ENCODE data around the gene ZNF726. TPM values are rescaled to one million over a fixed set of nuclear protein-coding genes. Genes with fewer than 3 reads are reported as not detected.
"Not testable (repeated sequence)": the region's sequence is repeated elsewhere in the genome, so short reads cannot be mapped to it uniquely, and the experiment has no call there.

The ZNF726 gene
- total RNA-seq, 6 donors from 2014 or later = 1.9 to 14.9 (median 5.0) TPM

DNA sequence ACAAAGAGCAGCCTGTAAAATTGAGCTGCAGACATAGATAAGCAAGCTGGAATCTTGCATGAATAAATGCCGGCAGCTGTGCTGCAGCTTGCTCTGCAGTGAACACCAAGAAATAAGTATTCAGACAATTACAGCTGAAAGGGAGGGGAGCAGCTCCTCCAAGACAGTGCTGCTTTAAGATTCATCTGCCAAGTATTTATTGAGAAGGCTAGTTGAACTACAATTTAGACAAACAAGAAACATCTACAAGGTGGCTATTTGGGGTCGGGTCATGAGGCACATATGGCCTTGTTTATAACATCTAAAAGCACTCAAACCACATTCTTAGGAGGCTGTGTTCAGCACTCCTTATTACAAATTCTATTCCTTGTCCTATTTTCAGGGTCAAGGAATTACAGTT is 34.9 kb downstream of the ZNF726 start:
- H3K27me3 ChIP-seq = no peaks in the 10 kb centered on the region
- peaks cover 0 to 5% (median 1%) of the 10 kb centered on the region in 4 donors for H3K9me3 ChIP-seq
- ATAC-seq (ENCODE audit: low FRiP score in 2 of 2) (no peak), DNase-seq (no peak)
- no peaks in the 10 kb centered on the region for H3K4me1 ChIP-seq
- 81 to 88% methylated on average over 2 of the region's 2 CpGs for WGBS, 2 donors
- no peak overlapping the region for H3K27ac ChIP-seq
- no peak overlapping the region for H3K4me3 ChIP-seq
- H3K36me3 ChIP-seq = no peaks in the 10 kb centered on the region
- no peak for TF ChIP-seq POLR2A (IDR thresholded peaks at IDR 0.05)

DNA sequence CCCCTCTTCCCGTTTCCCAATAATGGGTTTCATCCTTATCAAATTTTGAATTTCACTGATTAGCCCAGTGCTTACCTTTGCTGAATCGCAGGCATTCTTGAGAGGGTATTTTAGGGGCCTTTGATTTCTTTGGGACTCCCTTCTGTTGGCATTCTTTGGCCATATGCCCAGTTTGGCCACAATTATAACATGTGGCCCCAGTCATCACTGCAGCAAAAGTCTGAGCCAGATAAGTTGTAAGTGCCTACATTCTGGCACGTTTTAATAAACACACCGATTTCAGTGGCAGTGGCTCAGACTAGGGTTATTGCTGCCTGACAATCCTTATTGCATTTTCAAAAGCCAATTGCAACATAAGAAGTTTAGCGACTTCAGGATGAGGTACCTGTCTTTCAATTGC is 41.4 kb downstream of the ZNF726 start:
- Histone ChIP-seq H3K4me3 (no peak overlapping the region), H3K36me3 (no peaks in the 10 kb centered on the region), H3K27me3 (no peaks in the 10 kb centered on the region), H3K27ac (no peak overlapping the region), H3K9me3 (no peaks in the 10 kb centered on the region), H3K4me1 (no peaks in the 10 kb centered on the region)
- no peak for ATAC-seq (ENCODE audit: low FRiP score in 2 of 2)
- no peak for TF ChIP-seq POLR2A (IDR thresholded peaks at IDR 0.05)
- WGBS, 2 donors = 78 to 90% methylated on average over 5 of the region's 5 CpGs
- DNase-seq = no peak

DNA sequence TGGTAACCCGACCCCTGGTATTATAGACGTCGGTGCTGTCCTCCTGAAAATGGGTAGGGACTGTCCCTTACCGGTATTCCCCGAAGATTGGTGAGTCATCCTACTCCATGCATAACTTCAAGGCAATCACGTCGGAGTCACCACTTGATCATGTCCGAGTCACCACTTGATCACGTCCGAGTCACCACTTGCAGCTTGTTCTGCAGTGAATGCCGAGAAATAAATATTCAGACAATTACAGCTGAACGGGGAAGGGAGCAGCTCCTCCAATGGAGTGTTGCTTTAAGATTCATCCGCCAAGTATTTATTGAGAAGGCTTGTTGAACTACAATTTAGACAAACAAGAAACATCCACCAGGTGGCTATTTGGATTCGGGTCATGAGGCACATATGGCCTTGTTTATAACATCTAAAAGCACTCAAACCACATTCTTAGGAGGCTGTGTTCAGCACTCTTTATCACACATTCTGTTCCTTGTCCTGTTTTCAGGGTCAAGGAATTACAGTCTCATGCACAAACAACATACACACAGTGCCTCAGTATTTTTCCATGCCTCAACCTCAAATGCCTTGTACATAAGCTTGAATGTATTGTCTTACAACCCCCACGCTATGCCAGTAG is 43.1 kb downstream of the ZNF726 start:
- H3K4me3 ChIP-seq = no peak overlapping the region

DNA sequence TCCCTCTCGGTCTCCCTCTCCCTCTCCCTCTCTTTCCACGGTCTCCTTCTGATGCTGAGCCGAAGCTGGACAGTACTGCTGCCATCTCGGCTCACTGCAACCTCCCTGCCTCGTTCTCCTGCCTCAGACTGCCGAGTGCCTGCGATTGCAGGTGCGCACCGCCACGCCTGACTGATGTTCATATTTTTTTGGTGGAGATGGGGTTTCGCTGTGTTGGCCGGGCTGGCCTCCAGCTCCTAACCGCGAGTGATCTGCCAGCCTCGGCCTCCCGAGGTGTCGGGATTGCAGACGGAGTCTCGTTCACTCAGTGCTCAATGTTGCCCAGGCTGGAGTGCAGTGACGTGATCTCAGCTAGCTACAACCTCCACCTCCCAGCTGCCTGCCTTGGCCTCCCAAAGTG is 48.7 kb downstream of the ZNF726 start:
- DNase-seq = peak in 1 of 2 donors; percentile 56
- H3K27ac ChIP-seq; ATAC-seq (ENCODE audit: low FRiP score in 2 of 2); H3K4me1 ChIP-seq; H3K27me3 ChIP-seq; H3K36me3 ChIP-seq; H3K4me3 ChIP-seq: not testable (repeated sequence)
- H3K9me3 ChIP-seq = peaks cover 0 to 10% (median 0%) of the 10 kb centered on the region in 4 donors
- WGBS, 2 donors = 92 to 93% methylated on average over 20 of the region's 20 CpGs

More for the DNA sequence above, 43.1 kb downstream of the ZNF726 start:
- Histone ChIP-seq H3K27me3 (no peaks in the 10 kb centered on the region), H3K4me1 (no peaks in the 10 kb centered on the region), H3K9me3 (no peaks in the 10 kb centered on the region), H3K27ac (no peak overlapping the region), H3K36me3 (no peaks in the 10 kb centered on the region)
- ATAC-seq (ENCODE audit: low FRiP score in 2 of 2) (peak in 1 of 2 donors; percentile 69), DNase-seq (peak in 1 of 2 donors; percentile 47)
- 88 to 93% methylated on average over 15 of the region's 15 CpGs for WGBS, 2 donors
- TF ChIP-seq EP300 (IDR thresholded peaks at IDR 0.05) = peak in 1 of 4 donors; percentile 59
- TF ChIP-seq POLR2AphosphoS5 (IDR thresholded peaks at IDR 0.05) = peak in 1 of 2 donors; percentile 52
- TF ChIP-seq, protein P1, sequence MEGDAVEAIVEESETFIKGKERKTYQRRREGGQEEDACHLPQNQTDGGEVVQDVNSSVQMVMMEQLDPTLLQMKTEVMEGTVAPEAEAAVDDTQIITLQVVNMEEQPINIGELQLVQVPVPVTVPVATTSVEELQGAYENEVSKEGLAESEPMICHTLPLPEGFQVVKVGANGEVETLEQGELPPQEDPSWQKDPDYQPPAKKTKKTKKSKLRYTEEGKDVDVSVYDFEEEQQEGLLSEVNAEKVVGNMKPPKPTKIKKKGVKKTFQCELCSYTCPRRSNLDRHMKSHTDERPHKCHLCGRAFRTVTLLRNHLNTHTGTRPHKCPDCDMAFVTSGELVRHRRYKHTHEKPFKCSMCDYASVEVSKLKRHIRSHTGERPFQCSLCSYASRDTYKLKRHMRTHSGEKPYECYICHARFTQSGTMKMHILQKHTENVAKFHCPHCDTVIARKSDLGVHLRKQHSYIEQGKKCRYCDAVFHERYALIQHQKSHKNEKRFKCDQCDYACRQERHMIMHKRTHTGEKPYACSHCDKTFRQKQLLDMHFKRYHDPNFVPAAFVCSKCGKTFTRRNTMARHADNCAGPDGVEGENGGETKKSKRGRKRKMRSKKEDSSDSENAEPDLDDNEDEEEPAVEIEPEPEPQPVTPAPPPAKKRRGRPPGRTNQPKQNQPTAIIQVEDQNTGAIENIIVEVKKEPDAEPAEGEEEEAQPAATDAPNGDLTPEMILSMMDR (IDR thresholded peaks at IDR 0.05) = no peak

DNA sequence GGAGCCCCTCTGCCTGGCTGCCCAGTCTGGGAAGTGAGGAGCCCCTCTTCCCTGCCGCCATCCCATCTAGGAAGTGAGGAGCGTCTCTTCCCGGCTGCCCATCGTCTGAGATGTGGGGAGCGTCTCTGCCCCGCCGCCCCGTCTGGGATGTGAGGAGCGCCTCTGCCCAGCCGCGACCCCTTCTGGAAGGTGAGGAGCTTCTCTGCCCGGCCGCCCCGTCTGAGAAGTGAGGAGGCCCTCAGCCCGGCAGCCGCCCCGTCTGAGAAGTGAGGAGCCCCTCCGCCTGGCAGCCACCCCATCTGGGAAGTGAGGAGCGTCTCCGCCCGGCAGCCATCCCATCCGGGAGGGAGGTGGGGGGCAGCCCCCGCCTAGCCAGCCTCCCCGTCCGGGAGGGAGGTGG is 49.2 kb downstream of the ZNF726 start:
- H3K4me1 ChIP-seq; ATAC-seq (ENCODE audit: low FRiP score in 2 of 2); H3K27me3 ChIP-seq; H3K4me3 ChIP-seq; H3K27ac ChIP-seq; H3K36me3 ChIP-seq: not testable (repeated sequence)
- peaks cover 0 to 10% (median 0%) of the 10 kb centered on the region in 4 donors for H3K9me3 ChIP-seq
- 93 to 98% methylated on average over 8 to 9 of the region's 25 CpGs for WGBS, 2 donors
- peak in 1 of 2 donors; percentile 62 for DNase-seq

DNA sequence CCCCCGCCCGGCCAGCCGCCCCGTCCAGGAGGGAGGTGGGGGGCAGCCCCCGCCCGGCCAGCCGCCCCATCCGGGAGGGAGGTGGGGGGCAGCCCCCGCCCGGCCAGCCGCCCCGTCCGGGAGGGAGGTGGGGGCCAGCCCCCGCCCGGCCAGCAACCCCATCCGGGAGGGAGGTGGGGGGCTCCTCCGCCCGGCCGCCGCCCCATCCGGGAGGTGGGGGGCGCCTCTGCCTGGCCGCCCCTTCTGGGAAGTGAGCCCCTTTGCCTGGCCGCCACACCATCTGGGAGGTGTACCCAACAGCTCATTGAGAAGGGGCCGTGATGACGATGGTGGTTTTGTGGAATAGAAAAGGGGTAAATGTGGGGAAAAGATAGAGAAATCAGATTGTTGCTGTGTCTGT is 49.6 kb downstream of the ZNF726 start:
- H3K4me1 ChIP-seq; H3K27me3 ChIP-seq; ATAC-seq (ENCODE audit: low FRiP score in 2 of 2); H3K27ac ChIP-seq; H3K4me3 ChIP-seq; H3K36me3 ChIP-seq: not testable (repeated sequence)
- H3K9me3 ChIP-seq = peaks cover 0 to 10% (median 0%) of the 10 kb centered on the region in 4 donors
- WGBS, 2 donors = 97 to 100% methylated on average over 3 to 10 of the region's 26 CpGs
- DNase-seq = peak in 1 of 2 donors; percentile 52

DNA sequence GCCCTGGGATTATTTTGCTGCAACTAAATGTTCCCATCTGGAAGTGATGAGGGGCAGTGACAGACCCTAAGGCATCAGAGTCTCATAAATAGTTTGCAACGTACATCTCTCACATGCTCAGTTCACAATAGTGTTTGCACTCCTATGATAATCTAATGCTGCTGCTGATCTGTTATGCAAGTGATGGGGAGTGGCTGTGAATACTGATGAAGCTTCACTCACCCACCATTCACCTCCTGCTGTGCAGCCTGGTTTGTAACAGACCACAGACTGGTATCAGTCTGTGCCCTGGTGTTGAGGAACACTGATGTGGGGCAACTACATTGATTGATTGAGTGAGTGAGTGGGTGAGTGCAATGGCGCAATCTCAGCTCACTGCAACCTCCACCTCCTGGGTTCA is 54.9 kb downstream of the ZNF726 start:
- Histone ChIP-seq H3K27ac (no peak overlapping the region), H3K9me3 (no peaks in the 10 kb centered on the region), H3K4me1 (peaks cover 0 to 7% (median 0%) of the 10 kb centered on the region in 4 donors), H3K36me3 (no peaks in the 10 kb centered on the region), H3K27me3 (peaks cover 0 to 7% (median 0%) of the 10 kb centered on the region in 4 donors), H3K4me3 (no peak overlapping the region)
- no peak for DNase-seq
- WGBS, 2 donors = 73 to 82% methylated on average over 1 to 2 of the region's 2 CpGs
- TF ChIP-seq POLR2A (IDR thresholded peaks at IDR 0.05) (no peak), EP300 (IDR thresholded peaks at IDR 0.05) (no peak), POLR2AphosphoS5 (IDR thresholded peaks at IDR 0.05) (no peak)
- TF ChIP-seq, protein P1 (IDR thresholded peaks at IDR 0.05) = no peak
- no peak for ATAC-seq (ENCODE audit: low FRiP score in 2 of 2)

Data from upper lobe of left lung (tissue), 6 donors.